ENCODE data around the gene KRT32. TPM values are rescaled to one million over a fixed set of nuclear protein-coding genes. Genes with fewer than 3 reads are reported as not detected.
"Not testable (repeated sequence)": the region's sequence is repeated elsewhere in the genome, so short reads cannot be mapped to it uniquely, and the experiment has no call there.

Gene KRT32
- total RNA-seq, 1 donor from 2014 or later: not detected

- ATAC-seq: no peak
- no peak for DNase-seq (ENCODE audit: low spot score)
Measured at GRCh38 chr17:41434005-41434404, 33.2 kb downstream of the KRT32 start.

GRCh38 chr17:41433586-41433985 lies 33.6 kb downstream of the KRT32 start:
- no peak for ATAC-seq
- DNase-seq (ENCODE audit: low spot score): no peak

- not testable (repeated sequence) for DNase-seq (ENCODE audit: low spot score); ATAC-seq
Measured at GRCh38 chr17:41430376-41430775, 36.8 kb downstream of the KRT32 start.

- ATAC-seq (no peak), DNase-seq (ENCODE audit: low spot score) (no peak)
Measured at GRCh38 chr17:41429667-41430066, 37.5 kb downstream of the KRT32 start.

GRCh38 chr17:41428591-41429291 lies 38.4 kb downstream of the KRT32 start:
- DNase-seq (ENCODE audit: low spot score) (no peak), ATAC-seq (no peak)

GRCh38 chr17:41424111-41424635 lies 43.0 kb downstream of the KRT32 start, which contains the start of gene KRT37:
KRT37 (minus strand) TSS chr17:41424585; CDS start chr17:41424523, 62 bp downstream.
- ATAC-seq (no peak), DNase-seq (ENCODE audit: low spot score) (no peak)

GRCh38 chr17:41422586-41422985 lies 44.6 kb downstream of the KRT32 start:
- ATAC-seq; DNase-seq (ENCODE audit: low spot score): not testable (repeated sequence)

- no peak for DNase-seq (ENCODE audit: low spot score)
- no peak for ATAC-seq
Measured at GRCh38 chr17:41421617-41422016, 45.6 kb downstream of the KRT32 start.

GRCh38 chr17:41421116-41421515 lies 46.1 kb downstream of the KRT32 start:
- DNase-seq (ENCODE audit: low spot score) (no peak), ATAC-seq (no peak)

- ATAC-seq (no peak), DNase-seq (ENCODE audit: low spot score) (no peak)
Measured at GRCh38 chr17:41420134-41420533, 47.1 kb downstream of the KRT32 start.

- ATAC-seq: no peak
Measured at GRCh38 chr17:41419716-41420115, 47.5 kb downstream of the KRT32 start.

GRCh38 chr17:41418116-41418860 lies 48.9 kb downstream of the KRT32 start:
- ATAC-seq (no peak), DNase-seq (ENCODE audit: low spot score) (no peak)

More at GRCh38 chr17:41419716-41420115, 47.5 kb downstream of the KRT32 start:
- no peak for DNase-seq (ENCODE audit: low spot score)

GRCh38 chr17:41417576-41418015 lies 49.6 kb downstream of the KRT32 start:
- no peak for DNase-seq (ENCODE audit: low spot score)
- no peak for ATAC-seq

GRCh38 chr17:41417127-41417526 lies 50.1 kb downstream of the KRT32 start:
- DNase-seq (ENCODE audit: low spot score): no peak
- ATAC-seq: no peak

- ATAC-seq: no peak
- no peak for DNase-seq (ENCODE audit: low spot score)
Measured at GRCh38 chr17:41416479-41416878, 50.7 kb downstream of the KRT32 start.

- DNase-seq (ENCODE audit: low spot score) (peak; percentile 53), ATAC-seq (peak; percentile 89)
Measured at GRCh38 chr17:41415833-41416335, 51.3 kb downstream of the KRT32 start.

- DNase-seq (ENCODE audit: low spot score) (no peak), ATAC-seq (peak; percentile 17)
Measured at GRCh38 chr17:41415411-41415810, 51.8 kb downstream of the KRT32 start.

GRCh38 chr17:41413982-41414381 lies 53.2 kb downstream of the KRT32 start:
- ATAC-seq (no peak), DNase-seq (ENCODE audit: low spot score) (no peak)

GRCh38 chr17:41413353-41413957 lies 53.7 kb downstream of the KRT32 start:
- ATAC-seq (no peak), DNase-seq (ENCODE audit: low spot score) (no peak)

- DNase-seq (ENCODE audit: low spot score) (no peak), ATAC-seq (no peak)
Measured at GRCh38 chr17:41411072-41411840, 55.9 kb downstream of the KRT32 start.
